ENCODE measurements around the gene C19orf18.
"Not testable (repeated sequence)": the region's sequence is repeated elsewhere in the genome, so short reads cannot be mapped to it uniquely, and the experiment has no call there.

C19orf18 gene

DNA sequence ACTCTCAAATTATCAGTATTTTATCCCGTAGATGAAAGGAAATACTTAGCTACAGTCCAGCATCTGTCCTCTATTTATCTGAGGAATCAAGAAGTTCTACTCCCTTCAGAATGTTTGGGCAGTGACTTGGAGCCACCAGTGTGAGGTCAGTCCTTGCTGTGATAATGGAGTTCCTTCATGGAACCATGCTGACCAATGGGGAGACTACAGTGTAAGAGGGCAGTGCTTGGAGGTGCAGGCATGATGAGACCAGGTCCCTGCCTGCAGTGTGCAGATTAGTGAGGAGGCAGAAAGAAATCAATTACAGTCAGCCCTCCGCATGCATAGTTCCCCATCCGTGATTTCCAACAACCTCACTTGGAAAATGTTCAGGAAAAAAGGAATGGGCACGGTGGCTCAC is at the start of gene C19orf18:
Gene C19orf18 (minus strand): TSS at position 101 of the 400 bp plus-strand sequence. CDS start 102 bp downstream, outside the sequence.
- DNase-seq: no peak

DNA sequence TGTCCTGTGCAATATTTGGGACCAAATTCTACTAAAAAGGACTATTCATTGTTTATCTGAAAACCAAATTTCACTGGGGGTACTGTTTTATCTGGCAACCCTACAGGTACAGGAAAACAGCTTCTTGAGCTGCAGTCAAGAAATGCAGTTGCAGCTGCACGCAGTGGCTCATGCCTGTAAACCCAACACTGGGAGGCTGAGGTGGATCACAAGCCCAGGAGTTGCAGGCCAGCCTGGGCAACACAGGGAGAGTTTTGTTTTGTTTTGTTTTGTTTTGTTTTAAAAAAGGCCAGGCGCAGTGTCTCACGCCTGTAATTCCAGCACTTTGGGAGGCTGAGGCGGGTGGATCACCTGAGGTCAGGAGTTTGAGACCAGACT is 47.9 kb upstream of the C19orf18 start:
- no peak for DNase-seq

DNA sequence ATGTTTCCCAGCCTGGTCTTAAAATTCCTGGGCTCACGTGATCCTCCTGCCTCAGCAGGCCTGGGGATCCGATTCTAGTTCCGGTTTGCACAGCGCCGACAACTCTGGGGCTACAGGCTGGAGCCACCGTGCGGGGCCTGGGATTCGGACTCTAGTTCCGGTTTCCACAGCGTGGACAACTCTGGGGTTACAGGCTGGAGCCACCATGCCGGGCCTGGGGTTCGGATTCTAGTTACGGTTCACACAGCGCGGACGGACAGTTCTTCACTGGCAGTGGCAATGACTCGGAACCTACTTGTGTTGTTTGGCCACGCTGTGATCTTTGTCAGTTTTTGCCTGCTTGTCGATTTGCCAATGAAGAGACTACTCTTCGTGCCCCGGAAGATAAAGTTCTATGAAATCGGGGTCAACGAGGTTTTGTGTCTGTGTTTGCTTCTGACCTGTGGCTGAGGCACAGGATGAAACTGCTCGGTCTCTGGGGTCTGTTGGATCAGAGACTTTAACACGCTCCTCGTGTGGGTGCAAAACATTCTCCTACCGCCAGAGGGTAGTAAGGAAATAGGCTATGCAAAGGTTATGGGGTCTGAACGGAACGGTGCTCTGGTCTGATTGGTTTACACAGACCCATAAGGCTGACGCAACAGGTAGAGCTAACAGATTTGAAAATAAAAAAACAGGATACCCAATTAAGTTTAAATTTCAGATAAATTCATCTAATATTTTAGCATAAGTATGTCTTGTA is 47.4 kb upstream of the C19orf18 start:
- DNase-seq: peak; percentile 40 to 43

DNA sequence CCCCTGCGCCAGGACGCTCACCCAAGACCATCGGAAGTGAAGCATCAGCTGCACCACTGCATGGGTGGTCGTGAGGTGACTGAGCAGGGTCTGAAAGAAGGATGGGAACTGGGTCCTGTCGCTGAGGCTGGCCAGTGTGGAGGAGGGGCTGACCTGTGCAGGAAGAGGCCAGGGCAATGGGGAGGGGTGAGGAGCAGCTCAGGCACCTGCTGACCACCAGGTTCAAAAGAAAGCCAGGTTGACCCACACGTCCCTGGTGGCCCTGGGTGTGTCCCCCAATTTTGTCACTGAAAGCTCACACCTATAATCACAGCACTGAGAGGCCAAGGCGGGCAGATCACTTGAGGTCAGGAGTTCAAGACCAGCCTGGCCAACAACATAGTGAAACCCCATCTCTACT is 45.8 kb upstream of the C19orf18 start:
- no peak for DNase-seq

DNA sequence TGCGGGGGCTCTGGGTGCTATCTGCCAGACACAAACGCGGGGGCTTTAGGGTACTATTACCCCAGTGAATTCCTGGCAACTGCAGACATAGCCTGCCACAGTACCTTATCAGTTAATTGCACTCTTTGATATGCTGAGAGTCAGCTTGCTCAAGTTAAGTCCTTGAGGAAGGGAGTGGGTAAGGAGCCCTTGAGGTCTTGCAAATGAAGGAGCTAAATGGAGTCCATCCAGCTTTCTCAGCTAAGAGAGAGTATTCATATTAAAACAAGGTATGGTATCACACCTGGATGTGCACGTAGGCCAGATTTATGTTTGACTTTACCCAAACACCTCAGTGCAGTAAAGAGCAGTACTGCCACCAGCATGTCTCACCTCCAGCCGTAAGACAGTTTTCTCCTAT is 39.8 kb upstream of the C19orf18 start:
- DNase-seq: no peak

DNA sequence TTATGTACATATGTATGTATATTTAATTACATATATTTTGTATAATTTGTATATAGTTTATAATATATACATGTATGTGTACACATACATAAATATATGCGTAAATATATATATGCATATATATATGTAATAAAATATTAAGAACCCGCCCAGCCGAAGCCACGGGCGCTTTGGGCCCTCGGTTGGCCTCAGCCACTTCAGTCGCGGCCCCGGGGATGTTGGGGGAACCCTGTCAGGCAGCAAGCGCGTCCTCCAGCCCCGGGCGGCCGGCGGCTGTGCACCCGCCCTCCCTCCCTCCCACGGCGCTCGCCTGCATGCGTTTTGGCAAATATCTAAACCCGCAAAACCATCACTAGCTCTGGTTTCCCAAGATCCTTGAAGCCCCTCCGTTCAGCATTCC is 36.2 kb upstream of the C19orf18 start:
- no peak for DNase-seq

DNA sequence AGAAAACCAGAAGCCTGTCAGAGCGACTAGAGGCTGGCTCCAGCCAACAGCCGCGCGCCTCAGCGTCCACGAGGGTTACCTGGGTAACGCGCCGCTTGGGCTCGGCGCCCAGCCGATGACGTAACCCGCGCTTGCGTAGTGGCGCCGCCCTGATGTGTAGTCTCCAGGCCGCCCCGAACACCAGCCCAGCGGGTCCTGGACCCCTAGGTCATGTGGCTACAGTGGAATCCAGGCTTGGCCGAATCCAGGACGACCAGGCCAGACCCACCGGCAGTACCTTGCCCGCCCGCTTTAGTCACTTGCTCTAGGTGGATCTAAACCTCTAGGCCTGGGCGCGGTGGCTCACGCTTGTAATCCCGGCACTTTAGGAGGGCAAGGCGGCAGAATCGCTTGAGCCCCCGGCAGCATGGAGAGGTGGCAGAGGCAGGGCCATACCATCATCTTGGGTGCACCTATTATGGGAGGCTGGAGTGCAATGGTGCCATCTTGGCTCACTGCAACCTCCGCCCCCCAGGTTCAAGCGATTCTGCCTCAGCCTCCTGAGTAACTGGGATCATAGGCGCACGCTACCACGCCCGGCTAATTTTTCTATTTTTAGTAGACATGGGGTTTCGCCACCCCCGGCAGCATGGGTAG is 35.5 kb upstream of the C19orf18 start:
- DNase-seq: peak; percentile 15 to 62

DNA sequence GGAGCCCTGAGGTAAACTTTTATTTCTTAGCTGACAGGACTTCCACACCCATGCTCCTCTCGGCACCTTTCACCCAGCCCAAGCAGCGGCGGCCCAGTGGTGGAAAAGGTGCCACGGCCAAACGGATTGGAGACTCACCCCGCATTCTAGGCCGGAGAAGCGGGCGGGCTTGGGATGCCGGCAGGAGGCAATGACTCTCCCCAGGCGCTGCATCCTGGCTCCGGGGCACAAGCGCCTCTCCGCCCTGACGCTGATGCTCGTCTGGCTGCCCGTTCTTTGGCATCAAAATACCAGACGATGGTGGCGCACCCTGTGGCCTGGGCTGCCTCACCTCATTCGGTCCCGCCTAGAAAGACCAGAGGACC is 34.9 kb upstream of the C19orf18 start:
- DNase-seq: no peak

DNA sequence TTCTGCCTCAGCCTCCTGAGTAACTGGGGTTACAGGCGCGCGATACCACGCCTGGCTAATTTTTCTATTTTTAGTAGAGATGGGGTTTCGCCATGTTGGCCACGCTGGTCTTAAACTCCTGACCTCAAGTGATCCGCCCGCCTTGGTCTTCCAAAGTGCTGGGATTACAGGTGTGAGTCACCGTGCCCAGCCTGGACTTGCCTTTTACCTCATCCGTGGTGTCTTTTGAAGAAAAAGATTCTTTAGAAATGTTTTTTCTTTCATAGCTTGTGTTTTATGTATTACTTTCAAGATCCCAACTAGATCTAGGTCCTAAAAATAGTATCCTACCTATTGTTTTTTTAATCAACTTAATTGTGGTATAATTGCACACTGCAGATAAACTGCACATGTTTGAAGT is 34.5 kb upstream of the C19orf18 start:
- DNase-seq: not testable (repeated sequence)

DNA sequence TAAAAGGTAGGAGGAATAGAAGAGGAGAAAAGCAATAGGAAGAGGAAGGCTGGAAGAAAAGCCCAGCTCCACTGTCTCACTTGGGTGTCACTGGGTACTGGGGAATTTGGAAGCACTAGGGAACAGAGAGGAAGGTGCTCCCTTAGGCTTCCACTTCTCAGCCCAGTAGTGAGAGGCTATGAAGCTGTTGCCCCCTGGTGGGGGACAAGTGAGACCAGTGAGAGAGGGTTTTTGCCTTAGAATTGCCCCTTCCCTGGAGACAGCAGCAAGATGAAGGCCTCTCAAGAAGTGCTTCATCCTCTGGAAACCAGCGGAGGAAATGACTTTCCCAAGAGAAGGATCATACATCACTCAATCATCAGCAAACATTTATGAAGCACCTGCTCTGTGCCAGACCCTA is 33.0 kb upstream of the C19orf18 start:
- DNase-seq: no peak

DNA sequence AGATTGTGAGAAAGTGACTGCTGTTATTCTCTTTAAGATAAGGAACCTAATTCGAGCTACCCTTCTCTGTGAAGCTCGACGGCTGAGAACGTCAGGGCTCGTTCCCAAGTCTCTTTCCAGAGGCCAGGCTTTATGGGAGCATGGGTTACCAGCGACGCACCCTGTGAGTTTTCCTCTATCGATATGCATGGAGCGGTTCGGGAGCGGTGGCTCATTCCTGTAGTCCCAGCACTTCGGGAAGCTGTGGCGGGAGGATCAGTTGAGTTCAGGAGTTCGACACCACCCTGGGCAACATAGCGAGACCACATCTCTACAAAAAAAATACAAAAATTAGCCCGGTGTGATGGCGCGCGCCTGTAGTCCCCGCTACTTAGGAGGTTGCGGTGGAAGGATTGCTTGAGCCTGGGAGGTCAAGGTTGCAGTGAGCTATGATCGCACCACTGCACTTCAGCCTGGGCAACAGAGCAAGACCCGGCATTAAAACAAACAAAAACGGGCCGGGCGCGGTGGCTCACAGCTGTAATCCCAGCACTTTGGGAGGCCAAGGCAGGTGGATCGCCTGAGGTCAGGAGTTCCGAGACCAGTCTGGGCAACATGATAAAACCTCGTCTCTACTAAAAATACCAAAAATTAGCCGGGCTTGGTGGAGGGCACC is 29.0 kb upstream of the C19orf18 start:
- DNase-seq: peak in 1 of 2 experiments; percentile 31

DNA sequence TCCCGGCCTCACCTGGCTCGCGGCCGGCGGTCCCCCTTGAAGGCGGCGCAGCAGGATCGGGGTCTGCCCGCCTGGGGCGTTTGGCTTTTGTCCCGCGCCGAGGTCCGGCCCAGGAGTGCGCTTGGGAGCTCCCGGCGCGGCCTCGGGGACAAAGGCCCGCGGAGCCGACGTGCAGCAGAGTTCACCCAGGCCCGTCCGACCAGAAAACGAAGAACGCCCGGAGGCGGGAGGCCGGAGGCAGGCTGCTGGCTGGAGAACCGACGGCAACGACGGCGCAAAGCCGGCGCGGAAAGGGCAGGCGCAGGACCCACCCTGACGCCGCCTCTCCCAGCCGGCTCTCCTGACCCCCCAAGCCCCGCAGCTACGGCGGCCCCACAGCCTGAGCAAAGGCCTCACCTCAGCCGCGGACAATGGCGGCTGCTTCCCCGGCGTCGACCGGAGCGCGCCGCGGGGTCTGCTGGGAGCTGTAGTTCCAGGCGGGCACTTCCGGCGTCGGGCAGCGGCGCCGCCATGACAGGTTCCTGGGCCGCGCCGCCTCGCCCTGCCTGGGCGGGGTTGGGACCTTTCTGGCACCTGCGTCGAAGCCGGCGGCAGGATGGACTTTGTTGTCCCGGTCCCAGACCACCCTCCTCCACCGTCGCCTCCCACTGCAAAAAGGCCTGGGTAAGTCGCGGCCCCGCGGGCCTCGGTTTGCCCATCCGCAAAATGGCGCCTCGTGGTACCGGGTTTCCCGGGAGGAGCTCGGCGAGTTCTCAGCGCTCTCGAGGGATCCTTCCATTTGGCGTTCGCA is 28.2 kb upstream of the C19orf18 start, which contains the start of gene ZNF606:
Gene ZNF606 (minus strand): TSS at position 437 of the 790 bp plus-strand sequence. CDS start 1,501 bp downstream, outside the sequence.
- DNase-seq: peak; percentile 41 to 69

DNA sequence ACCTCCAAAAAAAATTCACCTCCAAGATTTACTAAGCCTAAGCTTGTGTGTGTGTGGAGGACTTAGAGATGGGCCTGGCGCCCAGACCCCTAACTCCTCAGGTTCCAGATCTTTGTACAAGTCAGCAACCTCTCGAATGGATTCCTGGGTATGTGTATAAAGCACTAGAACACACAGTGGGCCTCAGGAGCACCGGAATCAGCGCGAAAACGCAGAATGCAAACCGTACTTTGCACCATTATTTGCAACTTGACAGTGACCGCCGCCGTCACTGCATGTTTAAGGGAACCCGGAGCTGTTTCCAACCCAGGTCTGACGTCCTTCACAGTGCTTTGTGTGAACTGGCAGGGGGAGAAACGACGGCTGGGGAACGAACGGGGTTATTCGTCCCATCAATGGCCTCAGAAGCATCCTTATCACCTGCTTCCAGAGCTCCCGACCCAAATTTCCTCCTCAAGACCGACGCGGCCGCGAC is 27.6 kb upstream of the C19orf18 start:
- DNase-seq: no peak

DNA sequence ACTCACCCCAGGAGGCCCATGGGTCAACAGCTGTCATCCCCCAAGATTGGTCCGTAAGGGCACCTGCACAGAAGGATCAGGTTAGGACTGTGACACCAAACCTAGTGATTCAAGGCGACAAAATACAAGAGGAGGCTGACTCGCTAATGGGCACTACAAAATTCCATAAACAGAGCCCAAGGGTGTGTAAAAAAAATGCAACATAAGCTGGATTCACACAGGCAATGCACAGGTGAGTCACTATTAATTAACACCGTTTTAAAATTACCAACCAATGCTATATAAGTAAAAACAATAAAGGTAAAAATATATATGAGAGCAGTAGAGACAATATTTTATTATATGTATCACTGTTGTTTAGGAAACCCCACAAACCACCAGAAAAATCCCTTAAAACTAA is 26.3 kb upstream of the C19orf18 start:
- no peak for DNase-seq

DNA sequence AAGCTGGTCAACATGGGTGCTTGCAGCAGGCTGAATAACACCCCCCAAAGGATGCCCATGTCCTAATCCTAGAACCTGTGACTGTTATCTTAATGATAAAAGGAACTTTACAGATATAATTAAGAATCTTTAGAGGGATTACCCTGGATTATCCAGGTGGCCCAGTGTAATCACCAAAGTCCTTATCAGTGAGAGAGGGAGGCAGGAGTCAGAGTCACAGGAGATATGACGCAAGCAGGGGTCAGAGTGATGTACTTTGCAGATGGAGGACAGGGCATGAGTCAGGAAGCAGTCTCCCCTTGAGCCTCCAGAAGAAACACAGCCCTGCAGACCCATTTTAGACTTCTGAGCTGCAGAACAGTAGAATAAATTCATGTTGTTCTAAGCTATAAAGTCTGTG is 18.5 kb upstream of the C19orf18 start:
- no peak for DNase-seq

DNA sequence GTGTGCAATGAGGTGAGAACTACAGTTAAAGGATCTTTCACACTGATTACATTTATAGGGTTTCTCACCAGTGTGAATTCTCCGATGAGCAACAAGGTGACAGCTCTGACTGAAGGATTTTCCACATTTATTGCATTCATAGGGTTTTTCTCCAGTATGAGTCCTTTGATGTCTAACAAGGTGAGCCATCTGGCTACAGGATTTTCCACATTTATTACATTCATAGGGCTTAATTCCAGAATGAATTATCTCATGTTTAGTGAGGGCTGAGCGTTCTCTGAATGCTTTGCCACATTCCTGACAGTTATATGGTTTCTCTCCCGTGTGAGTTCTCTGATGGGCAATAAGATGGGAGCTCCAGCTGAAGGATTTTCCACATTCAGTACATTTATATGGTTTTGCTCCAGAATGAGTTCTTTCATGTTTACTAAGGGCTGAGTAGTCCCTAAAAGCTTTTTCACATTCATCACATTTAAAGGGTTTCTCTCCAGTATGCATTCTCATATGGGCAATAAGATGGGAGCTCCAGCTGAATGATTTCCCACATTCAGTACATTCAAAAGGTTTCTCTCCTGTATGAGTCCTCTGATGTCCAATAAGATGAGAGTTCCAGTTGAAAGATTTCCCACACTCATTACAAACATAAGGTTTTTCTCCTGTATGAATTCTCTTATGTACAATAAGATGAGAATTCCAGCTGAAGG is 4.4 kb upstream of the C19orf18 start:
- no peak for DNase-seq

DNA sequence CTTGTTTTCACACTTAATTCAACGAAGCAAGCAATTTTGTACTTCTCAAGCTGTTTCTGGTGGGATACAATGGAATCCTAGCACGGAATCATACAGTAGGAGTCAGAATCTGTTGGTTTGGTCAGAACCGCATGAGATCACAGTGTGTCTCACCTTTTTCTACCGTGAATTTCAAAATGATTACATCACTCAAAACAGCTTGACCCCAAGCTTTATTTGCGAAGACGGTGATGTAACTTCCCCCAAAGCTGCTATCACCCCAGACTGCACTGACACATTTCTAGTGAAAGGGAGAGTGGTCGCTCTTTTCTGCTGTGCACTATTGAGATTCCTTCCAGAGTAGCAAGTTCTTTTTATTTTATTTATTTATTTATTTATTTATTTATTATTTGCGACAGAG is 9.6 kb downstream of the C19orf18 start:
- DNase-seq: no peak

DNA sequence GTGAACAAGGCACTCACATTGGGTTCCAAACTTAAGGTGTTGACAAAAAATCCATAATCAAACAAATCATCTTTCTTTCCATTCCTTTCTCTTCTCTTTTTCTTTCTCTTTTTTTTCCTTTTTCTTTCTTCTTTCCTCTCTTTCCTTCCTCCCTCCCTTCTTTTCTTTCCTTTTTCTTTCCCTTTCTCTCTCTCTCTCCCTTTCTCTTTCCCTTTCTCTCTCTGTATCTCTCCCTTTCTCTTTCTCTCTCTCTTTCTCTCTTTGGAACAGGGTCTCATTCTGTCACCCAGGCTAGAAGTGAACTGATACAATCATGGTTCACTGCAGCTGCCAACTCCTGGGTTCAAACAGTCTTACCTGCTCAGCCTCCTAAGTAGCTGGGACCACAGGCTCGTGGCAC is 12.5 kb downstream of the C19orf18 start:
- DNase-seq: no peak

DNA sequence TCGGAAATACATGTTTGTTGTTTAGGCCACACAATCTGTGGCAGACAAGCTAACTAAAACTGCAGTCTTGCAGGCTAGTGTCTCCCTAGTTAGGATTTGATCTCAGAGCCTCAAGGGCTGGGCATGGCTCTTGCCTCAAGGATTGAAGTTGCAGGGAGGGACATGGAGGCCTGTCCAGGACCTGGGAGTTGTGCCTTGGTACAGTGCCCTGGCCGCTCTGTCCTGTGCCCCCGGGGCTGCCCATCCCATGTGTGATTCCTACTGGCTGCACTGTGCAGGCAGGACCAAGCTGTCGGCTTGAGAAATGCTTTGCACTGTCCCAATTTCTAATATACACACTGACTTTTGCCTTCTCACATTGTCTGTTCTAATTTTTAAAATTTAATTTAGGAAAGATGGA is 19.3 kb downstream of the C19orf18 start:
- DNase-seq: no peak

DNA sequence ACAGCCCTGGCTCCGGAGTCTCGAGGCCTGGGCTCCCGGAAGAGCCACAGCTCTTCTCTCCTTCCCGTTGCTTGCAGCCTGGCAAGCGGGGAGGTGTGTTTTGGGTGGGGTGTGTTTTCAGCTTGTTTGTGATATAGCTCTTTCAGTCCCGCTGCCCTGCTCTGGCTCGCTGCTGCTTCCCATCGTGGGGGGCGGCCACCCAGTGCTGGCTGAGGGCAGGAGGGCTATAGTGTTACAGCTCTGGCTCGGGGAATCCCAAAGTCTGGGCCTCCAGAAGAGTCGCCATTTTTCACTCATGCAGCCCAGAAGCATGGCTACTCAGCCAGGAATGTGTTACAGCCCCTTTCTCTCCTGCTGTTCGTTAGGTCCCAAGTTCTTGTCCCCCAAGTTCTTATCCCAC is 24.6 kb downstream of the C19orf18 start:
- DNase-seq: no peak

DNA sequence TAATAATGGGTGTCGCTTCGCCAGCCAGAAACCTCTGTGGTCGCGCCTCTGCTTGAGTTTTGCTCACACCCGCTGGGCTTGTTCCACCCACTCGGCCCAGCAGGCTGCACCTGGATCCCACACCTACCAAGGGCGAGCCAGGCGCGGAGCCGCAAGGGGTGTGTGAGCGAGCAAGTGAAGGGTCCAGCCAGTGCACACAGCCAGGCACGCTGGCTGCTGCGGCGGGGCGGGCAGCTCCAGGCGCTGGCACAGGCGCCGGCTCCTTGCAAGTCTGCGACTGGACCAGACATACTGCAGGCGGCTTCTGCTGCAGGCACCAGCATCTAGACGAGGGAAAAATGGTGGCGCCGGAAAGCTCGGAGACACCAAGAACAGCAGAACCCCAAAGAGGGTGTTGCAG is 25.0 kb downstream of the C19orf18 start:
- DNase-seq: no peak

DNA sequence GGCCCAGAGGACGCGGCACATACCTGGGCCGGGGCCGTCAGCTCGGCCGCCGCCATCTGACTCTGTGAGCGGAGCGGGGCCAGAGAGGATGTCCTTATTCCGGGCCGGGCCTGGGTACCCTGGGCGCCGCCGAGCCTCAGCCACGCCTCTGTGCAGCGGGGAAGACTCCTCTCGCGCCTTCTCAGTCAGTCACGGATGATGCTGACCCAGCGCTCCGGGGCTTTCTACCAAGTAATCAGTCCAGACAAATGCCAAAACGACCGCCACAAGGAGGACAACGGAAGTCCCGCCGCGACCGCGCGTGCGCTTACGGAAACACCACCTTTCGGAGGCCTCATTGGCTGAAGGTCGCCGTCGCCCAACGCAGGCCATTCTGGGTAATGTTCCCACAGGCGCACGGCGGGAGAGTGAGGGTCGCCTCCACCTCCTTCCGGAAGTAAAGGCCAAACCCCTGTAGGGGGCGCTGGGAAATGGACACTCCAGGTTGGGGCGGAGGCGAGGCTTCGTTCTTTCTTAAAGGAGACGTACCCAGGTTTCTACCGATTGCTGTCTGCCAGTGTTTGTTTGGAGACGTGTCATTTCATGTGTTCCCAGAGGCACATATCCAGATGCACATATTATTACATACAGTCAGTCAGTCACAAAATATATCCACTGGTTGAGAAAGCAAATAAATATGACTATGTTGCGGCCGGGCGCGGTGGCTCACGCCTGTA is 26.8 kb downstream of the C19orf18 start, which contains the start of gene ZNF256:
Gene ZNF256 (minus strand): TSS at position 288 of the 716 bp plus-strand sequence. CDS start 232 bp downstream, at position 56.
- peak; percentile 80 to 91 for DNase-seq

All from NCI-H187 (cell line).